Lower lobe of right lung (tissue), 2 donors: ENCODE data around the gene FAM184B. TPM values are rescaled to one million over a fixed set of nuclear protein-coding genes. Genes with fewer than 3 reads are reported as not detected.

ENCODE experiments used
- ATAC-seq, 2 donors: fragments of 200-7000 bp; cut with Tn5 transposase; one replicate each; pipeline ENCODE4 v1.9.1; 2020 to 2022; ENCODE audit warnings: mild to moderate bottlenecking in 2 of 2, moderate library complexity in 2 of 2
- DNase-seq: peaks from one replicate; pipeline ENCODE4 v3.0.0-alpha.2; 2020
- H3K27ac ChIP-seq: fragments of 200-600 bp; one replicate; pipeline ENCODE4 v1.8.0; 2022
- H3K27me3 ChIP-seq: fragments of 200-600 bp; one replicate; pipeline ENCODE4 v1.8.0; 2022; ENCODE audit warnings: low read depth
- H3K36me3 ChIP-seq: fragments of 200-600 bp; one replicate; pipeline ENCODE4 v1.8.0; 2022; ENCODE audit warnings: mild to moderate bottlenecking
- H3K4me1 ChIP-seq: fragments of 200-600 bp; one replicate; pipeline ENCODE4 v1.8.0; 2022
- H3K4me3 ChIP-seq: fragments of 200-600 bp; one replicate; pipeline ENCODE4 v1.8.0; 2022; ENCODE audit warnings: mild to moderate bottlenecking
- H3K9me3 ChIP-seq: fragments of 200-600 bp; one replicate; pipeline ENCODE4 v1.8.0; 2022
- intact Hi-C: fragments of 100-400 bp; cut with DNase I; formaldehyde crosslinking; loops from one replicate; pipeline ENCODE4 v1.11.0; 2022
- total RNA-seq: library from RNA; stranded (reverse); fragmentation: NEBNext Ultra II Directional; extraction: Animal tissue kit (Norgen Biotek cat#: 25700); gene quantifications from one replicate; pipeline ENCODE4 v1.2.1, GENCODE V29; 2021
- TF ChIP-seq, protein P1 (sequence below): fragments of 200-600 bp; IDR thresholded peaks from one replicate; pipeline ENCODE4 v1.8.0; 2022; ENCODE audit warnings: antibody characterized with exemption, mild to moderate bottlenecking
- donor health status: DM: no; HTN: yes; CAD: no; lungs with severe emphysema.

The FAM184B gene
- total RNA-seq, 1 donor from 2014 or later = 0.24 TPM

DNA sequence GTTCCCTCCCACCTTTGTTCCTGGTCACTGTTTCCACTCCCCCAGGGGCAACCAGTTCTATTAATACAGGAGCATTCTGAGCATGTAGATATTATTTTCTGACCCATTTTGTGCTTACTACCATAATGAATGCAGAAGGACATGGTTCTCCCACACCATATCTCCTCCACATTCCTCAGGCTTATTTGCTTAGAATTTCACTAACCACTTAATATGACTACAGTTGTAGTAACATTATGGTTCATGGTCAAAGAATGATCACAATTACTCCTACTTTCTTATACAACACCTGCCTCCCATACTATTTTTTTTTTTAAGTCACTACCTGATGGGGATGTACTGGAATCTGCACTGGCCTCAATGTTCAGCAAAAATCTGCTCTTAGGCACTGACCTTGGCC is 7.5 kb upstream of the FAM184B start:
- TF ChIP-seq, protein P1, sequence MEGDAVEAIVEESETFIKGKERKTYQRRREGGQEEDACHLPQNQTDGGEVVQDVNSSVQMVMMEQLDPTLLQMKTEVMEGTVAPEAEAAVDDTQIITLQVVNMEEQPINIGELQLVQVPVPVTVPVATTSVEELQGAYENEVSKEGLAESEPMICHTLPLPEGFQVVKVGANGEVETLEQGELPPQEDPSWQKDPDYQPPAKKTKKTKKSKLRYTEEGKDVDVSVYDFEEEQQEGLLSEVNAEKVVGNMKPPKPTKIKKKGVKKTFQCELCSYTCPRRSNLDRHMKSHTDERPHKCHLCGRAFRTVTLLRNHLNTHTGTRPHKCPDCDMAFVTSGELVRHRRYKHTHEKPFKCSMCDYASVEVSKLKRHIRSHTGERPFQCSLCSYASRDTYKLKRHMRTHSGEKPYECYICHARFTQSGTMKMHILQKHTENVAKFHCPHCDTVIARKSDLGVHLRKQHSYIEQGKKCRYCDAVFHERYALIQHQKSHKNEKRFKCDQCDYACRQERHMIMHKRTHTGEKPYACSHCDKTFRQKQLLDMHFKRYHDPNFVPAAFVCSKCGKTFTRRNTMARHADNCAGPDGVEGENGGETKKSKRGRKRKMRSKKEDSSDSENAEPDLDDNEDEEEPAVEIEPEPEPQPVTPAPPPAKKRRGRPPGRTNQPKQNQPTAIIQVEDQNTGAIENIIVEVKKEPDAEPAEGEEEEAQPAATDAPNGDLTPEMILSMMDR = no peak
- Histone ChIP-seq H3K27me3 (no peaks in the 10 kb centered on the region), H3K4me3 (no peak overlapping the region), H3K36me3 (peaks cover 3% of the 10 kb centered on the region), H3K27ac (no peak overlapping the region), H3K9me3 (no peaks in the 10 kb centered on the region), H3K4me1 (no peaks in the 10 kb centered on the region)
- intact Hi-C loops = no loop called here
- ATAC-seq (no peak), DNase-seq (no peak)

DNA sequence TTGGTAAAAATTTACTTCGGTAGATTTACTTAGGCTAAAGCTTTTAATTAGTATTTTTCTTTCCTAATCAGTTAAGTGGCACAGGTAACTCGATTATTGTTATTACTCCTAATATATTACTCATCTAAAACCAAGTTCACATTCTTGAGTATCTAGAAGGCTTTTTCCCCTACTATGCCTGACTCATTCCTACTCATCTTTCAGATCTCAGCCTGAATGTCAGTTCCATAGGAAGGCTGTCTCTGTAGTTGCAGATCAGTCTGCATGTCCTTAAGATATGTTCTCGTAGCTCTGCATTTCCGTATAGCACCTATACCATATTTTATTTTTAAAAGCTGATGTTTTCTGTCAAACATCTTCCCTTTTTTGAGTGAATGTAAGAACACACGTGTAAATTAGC is 5.9 kb upstream of the FAM184B start:
- no peak overlapping the region for H3K4me3 ChIP-seq
- peaks cover under 1% of the 10 kb centered on the region for H3K27me3 ChIP-seq
- no peaks in the 10 kb centered on the region for H3K4me1 ChIP-seq
- H3K36me3 ChIP-seq = no peaks in the 10 kb centered on the region
- no peak overlapping the region for H3K27ac ChIP-seq
- DNase-seq (no peak), ATAC-seq (no peak)
- TF ChIP-seq, protein P1 = no peak
- intact Hi-C loops = no loop called here
- H3K9me3 ChIP-seq = no peaks in the 10 kb centered on the region

DNA sequence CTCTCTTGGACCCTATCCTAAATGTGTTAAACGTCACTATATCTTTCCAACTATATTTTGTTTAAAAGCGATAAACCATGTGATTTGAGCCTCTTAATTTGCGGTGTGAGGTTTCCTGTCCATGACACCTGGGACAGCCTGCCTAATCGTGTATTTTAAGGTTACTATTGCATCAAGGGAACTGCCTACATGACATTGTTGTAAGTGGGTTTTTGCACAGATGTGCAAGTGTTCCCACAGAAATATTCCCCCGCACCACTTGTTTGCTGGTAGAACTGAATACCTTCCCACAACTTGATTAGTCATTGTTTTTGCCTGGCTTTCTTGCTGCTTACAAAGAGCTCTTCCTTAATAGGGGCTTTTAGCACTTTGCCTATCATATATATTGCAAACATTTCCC is 5.1 kb upstream of the FAM184B start:
- H3K36me3 ChIP-seq = no peaks in the 10 kb centered on the region
- DNase-seq (no peak), ATAC-seq (no peak)
- H3K27ac ChIP-seq = no peak overlapping the region
- TF ChIP-seq, protein P1 = no peak
- peaks cover 8% of the 10 kb centered on the region for H3K27me3 ChIP-seq
- peaks cover 5% of the 10 kb centered on the region for H3K4me1 ChIP-seq
- H3K4me3 ChIP-seq = no peak overlapping the region
- no peaks in the 10 kb centered on the region for H3K9me3 ChIP-seq
- intact Hi-C loops = no loop called here

DNA sequence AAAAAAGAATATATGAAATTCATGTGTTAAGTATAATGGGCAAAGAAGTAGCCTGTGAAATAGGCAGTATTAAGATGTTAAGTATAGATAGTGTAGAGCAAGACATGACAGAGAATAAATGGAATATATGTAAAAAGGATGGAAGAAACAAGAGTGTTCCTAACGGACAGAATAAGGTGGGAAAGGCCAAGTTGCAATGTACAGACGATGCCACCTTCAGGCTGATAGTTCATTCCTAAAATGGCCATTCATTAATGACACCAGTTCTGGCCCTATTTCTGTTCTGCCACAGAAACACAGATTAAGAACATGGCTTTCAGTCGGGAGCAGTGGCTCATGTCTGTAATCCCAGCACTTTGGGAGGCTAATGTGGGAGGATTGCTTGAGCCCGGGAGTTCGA is 4.4 kb upstream of the FAM184B start:
- no peaks in the 10 kb centered on the region for H3K9me3 ChIP-seq
- ATAC-seq (no peak), DNase-seq (no peak)
- H3K4me1 ChIP-seq = peaks cover 12% of the 10 kb centered on the region
- H3K27me3 ChIP-seq = peaks cover 15% of the 10 kb centered on the region
- no peak overlapping the region for H3K27ac ChIP-seq
- no peaks in the 10 kb centered on the region for H3K36me3 ChIP-seq
- TF ChIP-seq, protein P1 = no peak
- H3K4me3 ChIP-seq = no peak overlapping the region
- intact Hi-C loops = no loop called here

DNA sequence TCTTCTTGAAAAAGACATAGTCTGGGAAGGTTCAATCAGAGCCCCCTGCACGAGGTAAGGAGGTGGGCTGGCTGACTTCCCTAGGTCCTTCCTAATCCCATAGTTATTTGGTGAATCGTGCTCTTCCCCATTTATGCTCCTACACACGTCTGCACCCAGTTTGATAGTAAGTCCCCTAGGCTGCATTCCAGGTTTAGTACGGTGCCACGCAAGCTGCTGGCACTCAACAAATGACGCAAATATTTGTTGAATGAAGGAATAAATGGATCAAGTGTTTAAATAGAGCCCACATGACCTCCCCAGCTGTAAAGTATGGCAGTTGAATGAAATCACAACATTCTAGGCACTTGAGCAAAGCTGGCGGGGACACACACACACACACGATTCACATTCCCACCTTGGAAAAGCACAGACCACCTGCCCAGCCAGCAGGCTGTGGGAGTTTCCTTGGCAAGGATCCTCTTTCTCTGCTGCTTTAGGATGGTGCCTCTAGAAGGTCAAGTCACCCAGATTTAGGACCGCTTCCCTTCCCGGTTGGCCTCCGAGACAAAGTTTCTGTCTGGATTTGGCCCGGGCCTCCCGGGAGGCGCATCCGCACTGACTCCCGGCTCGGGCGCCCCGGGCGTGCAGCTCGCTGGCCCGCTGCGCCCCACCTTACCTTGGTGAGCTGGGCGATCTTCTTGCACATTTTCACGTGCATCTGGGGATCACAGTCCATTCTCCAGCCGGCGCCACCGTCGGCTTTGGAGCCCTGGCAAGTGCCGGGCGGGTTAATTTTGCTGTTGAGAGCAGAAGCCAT is 721 bp downstream of the FAM184B start:
- H3K4me3 ChIP-seq = peak overlapping the region; percentile 46
- no peak overlapping the region for H3K27ac ChIP-seq
- peaks cover 20% of the 10 kb centered on the region for H3K4me1 ChIP-seq
- peaks cover 26% of the 10 kb centered on the region for H3K27me3 ChIP-seq
- H3K36me3 ChIP-seq = no peaks in the 10 kb centered on the region
- intact Hi-C loops = no loop called here
- no peak for DNase-seq
- peak; percentile 86 to 93 for ATAC-seq
- H3K9me3 ChIP-seq = no peaks in the 10 kb centered on the region
- TF ChIP-seq, protein P1 = no peak
